ENCODE results near the gene FUBP1. TPM values are rescaled to one million over a fixed set of nuclear protein-coding genes. Genes with fewer than 3 reads are reported as not detected.

Gene FUBP1
- total RNA-seq, 2 experiments from 2014 or later, result 234 to 301 TPM

- Histone ChIP-seq H3K4me2 (ENCODE audit: low read length) (no peak overlapping the region), H3K27ac (ENCODE audit: low read depth, low read length, poor library complexity, severe bottlenecking) (no peak overlapping the region), H2AFZ (ENCODE audit: low read length) (no peak overlapping the region), H3K4me3 (ENCODE audit: low read depth, low read length, poor library complexity, severe bottlenecking) (no peak overlapping the region), H3K4me1 (ENCODE audit: insufficient read depth, low read length, poor library complexity, severe bottlenecking) (no peaks in the 10 kb centered on the region), H3K9me2 (ENCODE audit: insufficient read depth, low read length) (no peaks in the 10 kb centered on the region), H3K79me2 (ENCODE audit: insufficient read depth, low read depth, low read length) (peaks cover 37% of the 10 kb centered on the region; the same call in 1 of the 2 replicates), H3K36me3 (ENCODE audit: insufficient read depth, low read length) (peaks cover 57% of the 10 kb centered on the region), H3K9me3 (ENCODE audit: low read length) (no peaks in the 10 kb centered on the region), H4K20me1 (ENCODE audit: insufficient read depth, low read length) (0 out of 2 replicates have a peak, but pooled peaks cover 6% of the 10 kb centered on the region)
- POLR2A ChIA-PET, result interaction anchor here (1.7 to 3.6 kb wide), 3 partner anchors 9 to 13 kb away, joined by 7 to 43 read pairs (median 10); partner anchors contain the start of gene DNAJB4
- CTCF ChIA-PET (ENCODE audit: unreplicated experiment), result interaction anchor here (1.6 kb wide), 1 partner anchor 12 kb away, joined by 3 read pairs; no protein-coding TSS in a partner anchor
- intact Hi-C loops (cut with micrococcal nuclease; ENCODE audit: unreplicated experiment), result no loop called here
- BruUV-seq (replicated peaks), result no TSS peak
- DNase-seq (ENCODE audit: low spot score), result no peak
- no peak for TF ChIP-seq EZH2phosphoT487 (IDR thresholded peaks at IDR 0.05; ENCODE audit: borderline replicate concordance, low read depth, low read length)
- TF ChIP-seq CTCF (conservative IDR thresholded peaks at IDR 0.05; ENCODE audit: low read length), result no peak
Measured at GRCh38 chr1:77990629-77991204, 11.8 kb upstream of the FUBP1 start.

- no peak for DNase-seq (ENCODE audit: low spot score)
- intact Hi-C loops (cut with micrococcal nuclease; ENCODE audit: unreplicated experiment), result loop anchor here (10.0 kb wide), 1 partner anchor 165 kb away; no protein-coding TSS in a partner anchor
- H3K36me3 ChIP-seq (ENCODE audit: insufficient read depth, low read length), result peaks cover 57% of the 10 kb centered on the region
- no peaks in the 10 kb centered on the region for H3K9me3 ChIP-seq (ENCODE audit: low read length)
- 0 out of 2 replicates have a peak, but pooled peaks cover 10% of the 10 kb centered on the region for H4K20me1 ChIP-seq (ENCODE audit: insufficient read depth, low read length)
- TF ChIP-seq CTCF (conservative IDR thresholded peaks at IDR 0.05; ENCODE audit: low read length) (no peak), EZH2phosphoT487 (IDR thresholded peaks at IDR 0.05; ENCODE audit: borderline replicate concordance, low read depth, low read length) (no peak)
- no peak overlapping the region for H2AFZ ChIP-seq (ENCODE audit: low read length)
- ChIA-PET POLR2A (interaction anchor here (0.6 to 3.6 kb wide), 3 partner anchors 8 to 308 kb away, joined by 4 to 43 read pairs (median 10); partner anchors contain the start of gene DNAJB4), CTCF (ENCODE audit: unreplicated experiment) (no interaction called here)
- H3K27ac ChIP-seq (ENCODE audit: low read depth, low read length, poor library complexity, severe bottlenecking), result no peak overlapping the region
- peaks cover 40% of the 10 kb centered on the region; the same call in 1 of the 2 replicates for H3K79me2 ChIP-seq (ENCODE audit: insufficient read depth, low read depth, low read length)
- no peak overlapping the region for H3K4me2 ChIP-seq (ENCODE audit: low read length)
- no TSS peak for BruUV-seq (replicated peaks)
- no peaks in the 10 kb centered on the region for H3K4me1 ChIP-seq (ENCODE audit: insufficient read depth, low read length, poor library complexity, severe bottlenecking)
- H3K9me2 ChIP-seq (ENCODE audit: insufficient read depth, low read length), result no peaks in the 10 kb centered on the region
- no peak overlapping the region for H3K4me3 ChIP-seq (ENCODE audit: low read depth, low read length, poor library complexity, severe bottlenecking)
Measured at GRCh38 chr1:77989744-77990143, 10.9 kb upstream of the FUBP1 start.

- DNase-seq (ENCODE audit: low spot score), result no peak
- no peak overlapping the region for H2AFZ ChIP-seq (ENCODE audit: low read length)
- no peaks in the 10 kb centered on the region for H3K9me3 ChIP-seq (ENCODE audit: low read length)
- H3K36me3 ChIP-seq (ENCODE audit: insufficient read depth, low read length), result peaks cover 51% of the 10 kb centered on the region
- H3K4me2 ChIP-seq (ENCODE audit: low read length), result no peak overlapping the region
- H3K79me2 ChIP-seq (ENCODE audit: insufficient read depth, low read depth, low read length), result peaks cover 42% of the 10 kb centered on the region
- CTCF ChIA-PET (ENCODE audit: unreplicated experiment), result no interaction called here
- no peak overlapping the region for H3K27ac ChIP-seq (ENCODE audit: low read depth, low read length, poor library complexity, severe bottlenecking)
- peaks cover 15% of the 10 kb centered on the region; the same call in 1 of the 2 replicates for H4K20me1 ChIP-seq (ENCODE audit: insufficient read depth, low read length)
- H3K4me3 ChIP-seq (ENCODE audit: low read depth, low read length, poor library complexity, severe bottlenecking), result no peak overlapping the region
- intact Hi-C loops (cut with micrococcal nuclease; ENCODE audit: unreplicated experiment), result loop anchor here (10.0 kb wide), 1 partner anchor 163 kb away; no protein-coding TSS in a partner anchor
- TF ChIP-seq CTCF (conservative IDR thresholded peaks at IDR 0.05; ENCODE audit: low read length), result no peak
- TF ChIP-seq EZH2phosphoT487 (IDR thresholded peaks at IDR 0.05; ENCODE audit: borderline replicate concordance, low read depth, low read length), result no peak
- POLR2A ChIA-PET, result interaction anchor here (0.7 to 1.2 kb wide), 3 partner anchors 9 to 101 kb away, joined by 3 read pairs; partner anchors contain the start of gene FUBP1
- H3K4me1 ChIP-seq (ENCODE audit: insufficient read depth, low read length, poor library complexity, severe bottlenecking), result no peaks in the 10 kb centered on the region
- no peaks in the 10 kb centered on the region for H3K9me2 ChIP-seq (ENCODE audit: insufficient read depth, low read length)
- BruUV-seq (replicated peaks), result no TSS peak
Measured at GRCh38 chr1:77987919-77988318, 9.0 kb upstream of the FUBP1 start.

All from OCI-LY7 (cell line).